ENCODE data around the gene TEAD4.
"Not testable (repeated sequence)": the region's sequence is repeated elsewhere in the genome, so short reads cannot be mapped to it uniquely, and the experiment has no call there.

Gene TEAD4

DNA sequence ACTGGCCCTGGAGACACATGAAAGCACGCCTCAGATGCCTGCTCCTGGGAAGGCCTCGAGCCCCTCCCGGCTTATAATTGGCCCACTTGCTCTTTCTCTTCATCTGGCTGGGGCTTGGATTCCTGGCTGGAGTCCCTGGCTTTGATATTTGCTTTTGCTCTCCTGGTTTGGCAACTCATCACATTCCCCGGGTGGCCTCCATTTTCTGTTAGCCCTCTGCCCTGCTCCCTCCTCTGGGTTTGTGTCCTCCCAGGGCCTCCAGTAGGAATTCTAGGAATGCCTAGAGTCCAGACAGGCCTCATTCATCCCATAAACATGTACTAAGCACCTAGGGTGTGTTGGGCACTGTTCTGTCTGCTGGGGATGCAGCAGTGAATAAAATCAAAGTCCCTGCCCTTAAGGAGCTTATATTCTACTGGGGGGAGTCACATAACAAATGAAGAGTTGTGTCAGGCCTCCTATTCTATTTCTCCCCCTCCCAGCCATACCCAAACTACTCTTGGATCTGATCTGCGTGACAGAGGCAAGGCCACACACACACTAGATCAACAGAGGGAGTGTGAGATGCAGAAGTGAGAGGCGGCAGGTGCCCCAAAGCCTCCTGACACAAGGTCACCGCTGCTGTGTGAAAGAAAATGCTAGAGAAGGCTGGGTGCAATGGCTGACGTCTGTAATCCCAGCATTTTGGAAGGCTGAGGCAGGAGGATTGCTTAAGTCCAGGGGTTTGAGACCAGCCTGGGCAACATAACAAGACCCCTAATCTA lies 96.7 kb downstream of the TEAD4 start:
- 81 to 82% methylated on average over 8 of the region's 8 CpGs for WGBS, 2 experiments
- no peaks in the 10 kb centered on the region for H3K27me3 ChIP-seq (ENCODE audit: control insufficient read depth, insufficient read depth, low read length, poor library complexity, severe bottlenecking)
- peaks cover 10% of the 10 kb centered on the region for H3K4me1 ChIP-seq (ENCODE audit: control insufficient read depth, insufficient read depth, low read length)
- peak overlapping the region; percentile 60 for H3K27ac ChIP-seq (ENCODE audit: insufficient read depth, low read depth, low read length, poor library complexity, severe bottlenecking)
- H3K36me3 ChIP-seq (ENCODE audit: control insufficient read depth, insufficient read depth, low read length) = no peaks in the 10 kb centered on the region
- H3K9me3 ChIP-seq (ENCODE audit: control insufficient read depth, low read length) = no peaks in the 10 kb centered on the region
- no peak overlapping the region for H3K4me3 ChIP-seq (ENCODE audit: insufficient read depth, low read depth, low read length)

DNA sequence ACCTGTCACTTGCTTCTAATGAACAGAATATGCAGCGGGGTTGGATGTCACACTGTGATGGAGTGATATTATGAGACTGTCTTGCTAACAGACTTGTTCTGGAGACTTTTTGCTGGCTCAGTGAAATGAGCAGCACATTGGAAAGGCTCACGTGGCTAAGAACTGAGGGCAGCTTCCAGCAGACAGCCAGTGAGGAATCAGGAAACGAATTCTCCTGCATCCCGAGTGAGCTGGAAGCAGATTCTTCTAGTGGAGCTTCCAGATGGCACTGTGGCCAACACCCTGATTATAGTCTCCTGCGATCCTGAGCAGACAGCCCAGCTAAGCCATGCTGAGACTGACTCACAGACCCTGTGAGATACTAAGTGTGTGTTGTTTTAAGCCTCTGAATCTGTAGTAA lies 101.9 kb downstream of the TEAD4 start:
- no peaks in the 10 kb centered on the region for H3K27me3 ChIP-seq (ENCODE audit: control insufficient read depth, insufficient read depth, low read length, poor library complexity, severe bottlenecking)
- no peaks in the 10 kb centered on the region for H3K4me1 ChIP-seq (ENCODE audit: control insufficient read depth, insufficient read depth, low read length)
- H3K27ac ChIP-seq (ENCODE audit: insufficient read depth, low read depth, low read length, poor library complexity, severe bottlenecking) = no peak overlapping the region
- no peak overlapping the region for H3K4me3 ChIP-seq (ENCODE audit: insufficient read depth, low read depth, low read length)
- WGBS, 2 experiments = 87 to 90% methylated on average over 5 of the region's 5 CpGs
- no peaks in the 10 kb centered on the region for H3K9me3 ChIP-seq (ENCODE audit: control insufficient read depth, low read length)
- no peaks in the 10 kb centered on the region for H3K36me3 ChIP-seq (ENCODE audit: control insufficient read depth, insufficient read depth, low read length)

DNA sequence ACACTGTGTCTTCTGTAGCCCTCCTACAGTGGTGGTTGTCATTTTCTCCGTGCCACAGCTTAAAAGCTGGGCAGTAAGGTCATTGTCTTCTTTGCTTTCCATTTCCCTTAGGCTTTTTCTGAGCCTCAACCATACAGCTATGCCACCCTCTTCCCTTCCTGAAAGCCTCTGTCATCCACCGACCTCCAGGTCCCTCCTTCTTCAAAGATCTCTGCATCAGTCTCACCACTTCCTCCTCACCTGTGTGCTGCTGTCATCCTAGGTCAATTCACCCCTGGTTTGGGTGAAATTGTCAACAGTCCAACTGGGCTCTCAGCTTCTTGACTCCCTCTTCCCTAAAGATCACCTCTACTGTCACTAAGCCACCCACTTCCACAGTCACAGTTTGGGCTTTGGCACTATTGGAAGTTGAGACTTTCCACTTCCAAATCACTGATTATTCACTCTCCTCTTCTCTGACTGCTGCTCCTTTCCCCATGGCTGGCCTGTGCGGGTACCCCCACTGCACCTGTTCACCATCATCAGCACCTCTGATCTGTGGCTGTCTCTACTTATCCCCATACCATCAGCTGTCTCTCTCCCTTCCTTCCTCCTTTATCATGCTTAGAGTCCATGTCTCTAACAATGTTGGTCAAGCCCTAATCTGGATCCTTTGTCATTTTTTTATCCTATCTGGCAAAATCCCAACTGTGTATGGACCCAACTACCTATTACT lies 102.5 kb downstream of the TEAD4 start:
- no peak overlapping the region for H3K4me3 ChIP-seq (ENCODE audit: insufficient read depth, low read depth, low read length)
- no peaks in the 10 kb centered on the region for H3K27me3 ChIP-seq (ENCODE audit: control insufficient read depth, insufficient read depth, low read length, poor library complexity, severe bottlenecking)
- WGBS, 2 experiments = 86 to 91% methylated on average over 3 of the region's 3 CpGs
- no peaks in the 10 kb centered on the region for H3K4me1 ChIP-seq (ENCODE audit: control insufficient read depth, insufficient read depth, low read length)
- no peaks in the 10 kb centered on the region for H3K36me3 ChIP-seq (ENCODE audit: control insufficient read depth, insufficient read depth, low read length)
- no peaks in the 10 kb centered on the region for H3K9me3 ChIP-seq (ENCODE audit: control insufficient read depth, low read length)
- no peak overlapping the region for H3K27ac ChIP-seq (ENCODE audit: insufficient read depth, low read depth, low read length, poor library complexity, severe bottlenecking)

DNA sequence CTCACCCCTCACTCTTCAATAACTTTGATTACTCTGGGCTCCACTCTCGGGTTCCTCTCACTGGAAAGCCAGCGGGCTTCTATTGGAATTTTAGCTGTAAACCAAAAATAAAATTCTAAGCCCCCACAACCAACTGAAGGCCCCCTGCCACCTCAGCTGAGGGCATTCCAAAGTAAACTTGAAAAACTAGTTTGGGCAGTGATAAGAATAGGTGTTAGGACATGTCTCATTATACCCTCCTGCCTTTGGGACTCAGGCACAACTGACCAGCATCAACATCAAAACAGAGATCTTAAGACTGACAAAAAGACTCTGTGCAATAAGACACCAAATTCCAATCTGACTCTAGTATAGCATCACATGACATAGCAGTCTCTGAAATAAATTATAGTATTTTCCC lies 106.1 kb downstream of the TEAD4 start:
- H3K27ac ChIP-seq (ENCODE audit: insufficient read depth, low read depth, low read length, poor library complexity, severe bottlenecking) = no peak overlapping the region
- 79 to 84% methylated on average over 2 of the region's 2 CpGs for WGBS, 2 experiments
- H3K4me3 ChIP-seq (ENCODE audit: insufficient read depth, low read depth, low read length) = no peak overlapping the region

DNA sequence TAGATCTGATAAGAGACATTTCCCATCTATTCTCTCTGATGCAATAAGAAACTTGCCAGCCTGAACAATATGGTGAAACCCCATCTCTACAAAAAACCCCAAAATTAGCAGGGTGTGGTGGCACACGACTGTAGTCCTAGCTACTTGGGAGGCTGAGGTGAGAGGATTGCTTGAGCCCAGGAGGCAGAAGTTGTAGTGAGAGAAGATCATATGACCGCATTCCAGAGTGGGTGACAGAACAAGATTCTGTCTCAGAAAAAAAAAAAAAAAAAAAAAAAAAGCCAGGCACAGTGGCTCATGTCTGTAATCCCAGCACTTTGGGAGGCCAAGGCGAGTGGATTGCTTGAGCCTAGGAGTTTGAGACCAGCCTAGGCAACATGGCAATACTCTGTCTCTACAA lies 106.6 kb downstream of the TEAD4 start:
- H3K4me1 ChIP-seq (ENCODE audit: control insufficient read depth, insufficient read depth, low read length); H3K27ac ChIP-seq (ENCODE audit: insufficient read depth, low read depth, low read length, poor library complexity, severe bottlenecking); H3K9me3 ChIP-seq (ENCODE audit: control insufficient read depth, low read length); H3K36me3 ChIP-seq (ENCODE audit: control insufficient read depth, insufficient read depth, low read length); H3K4me3 ChIP-seq (ENCODE audit: insufficient read depth, low read depth, low read length); H3K27me3 ChIP-seq (ENCODE audit: control insufficient read depth, insufficient read depth, low read length, poor library complexity, severe bottlenecking): not testable (repeated sequence)
- 81 to 90% methylated on average over 3 of the region's 3 CpGs for WGBS, 2 experiments

More for the DNA sequence above, 106.1 kb downstream of the TEAD4 start:
- Histone ChIP-seq H3K4me1 (ENCODE audit: control insufficient read depth, insufficient read depth, low read length) (no peaks in the 10 kb centered on the region), H3K36me3 (ENCODE audit: control insufficient read depth, insufficient read depth, low read length) (no peaks in the 10 kb centered on the region), H3K9me3 (ENCODE audit: control insufficient read depth, low read length) (no peaks in the 10 kb centered on the region), H3K27me3 (ENCODE audit: control insufficient read depth, insufficient read depth, low read length, poor library complexity, severe bottlenecking) (no peaks in the 10 kb centered on the region)

DNA sequence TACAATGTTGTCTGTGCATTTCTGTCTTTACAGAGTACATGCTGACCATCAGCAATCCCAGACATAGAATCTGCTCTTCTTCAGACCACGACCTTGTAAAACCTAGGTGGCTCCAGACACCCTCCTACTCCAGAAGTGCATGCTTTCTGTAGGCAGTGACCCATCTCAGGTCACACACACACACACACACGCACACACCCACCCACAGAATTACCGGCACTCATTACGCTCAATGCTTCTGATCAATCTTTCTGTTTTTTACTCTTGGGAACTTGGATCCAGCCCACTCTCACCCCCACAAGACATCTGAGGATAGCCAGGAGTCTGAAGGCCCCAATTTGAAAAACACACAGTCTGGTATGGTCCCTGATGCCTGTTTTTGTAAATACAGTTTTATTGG lies 110.5 kb downstream of the TEAD4 start:
- Histone ChIP-seq H3K4me1 (ENCODE audit: control insufficient read depth, insufficient read depth, low read length) (peaks cover 8% of the 10 kb centered on the region), H3K36me3 (ENCODE audit: control insufficient read depth, insufficient read depth, low read length) (no peaks in the 10 kb centered on the region), H3K27me3 (ENCODE audit: control insufficient read depth, insufficient read depth, low read length, poor library complexity, severe bottlenecking) (no peaks in the 10 kb centered on the region), H3K4me3 (ENCODE audit: insufficient read depth, low read depth, low read length) (no peak overlapping the region), H3K27ac (ENCODE audit: insufficient read depth, low read depth, low read length, poor library complexity, severe bottlenecking) (no peak overlapping the region), H3K9me3 (ENCODE audit: control insufficient read depth, low read length) (no peaks in the 10 kb centered on the region)
- 88 to 93% methylated on average over 4 of the region's 4 CpGs for WGBS, 2 experiments

DNA sequence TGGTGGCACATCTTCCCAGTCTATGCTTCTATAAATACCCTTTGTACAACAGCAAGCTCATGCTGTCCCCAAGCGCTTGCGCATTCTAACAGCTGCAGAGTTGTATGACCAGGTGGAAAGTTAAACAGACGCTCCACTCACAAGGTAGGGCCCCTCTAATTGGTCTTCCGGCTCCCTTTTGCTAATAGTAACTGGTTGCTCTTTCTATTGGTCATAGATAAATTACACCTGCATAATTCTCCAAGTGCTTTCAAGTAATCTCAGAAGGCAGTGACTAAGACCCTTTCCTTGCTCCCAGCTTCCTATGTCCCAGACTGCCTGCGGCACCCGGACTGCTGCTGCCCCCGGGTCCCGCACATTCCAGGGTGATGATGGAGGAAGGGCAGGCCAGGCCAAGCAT lies 111.9 kb downstream of the TEAD4 start:
- H3K36me3 ChIP-seq (ENCODE audit: control insufficient read depth, insufficient read depth, low read length) = no peaks in the 10 kb centered on the region
- H3K4me1 ChIP-seq (ENCODE audit: control insufficient read depth, insufficient read depth, low read length) = peaks cover 8% of the 10 kb centered on the region
- 94 to 96% methylated on average over 8 of the region's 8 CpGs for WGBS, 2 experiments
- no peak overlapping the region for H3K4me3 ChIP-seq (ENCODE audit: insufficient read depth, low read depth, low read length)
- H3K9me3 ChIP-seq (ENCODE audit: control insufficient read depth, low read length) = no peaks in the 10 kb centered on the region
- H3K27me3 ChIP-seq (ENCODE audit: control insufficient read depth, insufficient read depth, low read length, poor library complexity, severe bottlenecking) = peaks cover 10% of the 10 kb centered on the region
- H3K27ac ChIP-seq (ENCODE audit: insufficient read depth, low read depth, low read length, poor library complexity, severe bottlenecking) = no peak overlapping the region

DNA sequence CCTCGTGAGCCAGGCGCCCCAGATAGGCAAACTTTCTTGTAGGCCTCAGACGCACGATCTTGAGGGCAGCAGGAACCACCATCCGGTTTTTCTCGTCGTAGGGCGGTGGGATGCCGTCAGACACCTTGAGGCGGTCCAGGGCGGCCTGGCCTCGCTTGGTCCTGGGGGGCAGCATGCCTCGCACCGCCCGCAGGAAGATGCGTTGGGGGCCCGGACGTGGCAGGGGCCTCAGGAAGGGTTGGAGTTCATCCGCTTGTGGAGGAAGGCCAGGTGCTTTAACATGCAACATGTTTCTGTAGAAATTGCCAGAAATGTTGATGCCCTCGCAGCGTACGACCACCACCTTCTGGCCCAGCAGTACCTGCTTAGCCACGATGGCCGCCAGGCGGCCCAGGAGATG lies 112.5 kb downstream of the TEAD4 start:
- H3K36me3 ChIP-seq (ENCODE audit: control insufficient read depth, insufficient read depth, low read length) = no peaks in the 10 kb centered on the region
- H3K4me3 ChIP-seq (ENCODE audit: insufficient read depth, low read depth, low read length) = no peak overlapping the region
- WGBS, 2 experiments = 94% methylated on average over 25 of the region's 25 CpGs
- H3K4me1 ChIP-seq (ENCODE audit: control insufficient read depth, insufficient read depth, low read length) = peaks cover 8% of the 10 kb centered on the region
- no peaks in the 10 kb centered on the region for H3K9me3 ChIP-seq (ENCODE audit: control insufficient read depth, low read length)
- peaks cover 16% of the 10 kb centered on the region for H3K27me3 ChIP-seq (ENCODE audit: control insufficient read depth, insufficient read depth, low read length, poor library complexity, severe bottlenecking)
- no peak overlapping the region for H3K27ac ChIP-seq (ENCODE audit: insufficient read depth, low read depth, low read length, poor library complexity, severe bottlenecking)

DNA sequence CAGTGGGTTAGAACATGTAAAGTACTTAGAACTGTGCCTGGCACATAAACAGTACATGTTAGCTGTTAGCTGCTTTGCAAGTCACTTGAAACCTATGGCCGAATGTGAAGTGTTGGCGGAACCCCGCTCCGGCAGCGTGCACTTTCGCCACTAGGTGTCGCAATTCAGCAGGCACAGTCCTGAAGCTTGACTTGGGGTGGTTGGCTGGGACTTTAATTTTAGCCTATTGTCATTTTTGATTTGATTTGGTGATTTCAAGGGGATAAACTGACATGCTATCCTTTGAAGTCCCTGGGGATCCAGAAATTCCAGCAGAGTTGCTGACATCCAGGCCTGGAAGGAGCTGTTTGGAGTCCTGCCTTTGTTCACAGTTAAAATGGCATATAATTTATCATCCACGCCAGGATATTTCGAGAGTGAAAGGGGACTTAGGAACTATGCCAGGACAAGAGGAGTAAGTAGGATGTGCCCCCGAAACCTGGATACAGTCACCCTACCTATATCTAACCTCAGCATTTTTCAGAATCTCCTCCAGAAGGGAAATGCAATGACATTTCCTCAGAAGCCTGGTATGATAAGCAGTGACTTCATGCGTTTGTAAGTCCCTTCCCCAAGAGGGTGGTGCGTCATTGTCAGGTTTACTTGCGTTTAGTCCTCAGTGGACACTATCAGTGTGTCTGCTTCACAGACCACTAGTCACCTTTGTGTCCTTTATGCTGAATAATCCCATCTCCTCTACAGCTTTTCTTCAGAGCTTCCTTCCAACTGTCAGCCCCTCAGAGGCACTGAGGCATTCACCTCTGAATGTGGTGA lies 114.4 kb downstream of the TEAD4 start:
- Histone ChIP-seq H3K27ac (ENCODE audit: insufficient read depth, low read depth, low read length, poor library complexity, severe bottlenecking) (no peak overlapping the region), H3K27me3 (ENCODE audit: control insufficient read depth, insufficient read depth, low read length, poor library complexity, severe bottlenecking) (peaks cover 31% of the 10 kb centered on the region), H3K4me1 (ENCODE audit: control insufficient read depth, insufficient read depth, low read length) (peaks cover 8% of the 10 kb centered on the region), H3K4me3 (ENCODE audit: insufficient read depth, low read depth, low read length) (no peak overlapping the region), H3K9me3 (ENCODE audit: control insufficient read depth, low read length) (no peaks in the 10 kb centered on the region), H3K36me3 (ENCODE audit: control insufficient read depth, insufficient read depth, low read length) (no peaks in the 10 kb centered on the region)
- 36 to 40% methylated on average over 12 to 13 of the region's 13 CpGs for WGBS, 2 experiments

DNA sequence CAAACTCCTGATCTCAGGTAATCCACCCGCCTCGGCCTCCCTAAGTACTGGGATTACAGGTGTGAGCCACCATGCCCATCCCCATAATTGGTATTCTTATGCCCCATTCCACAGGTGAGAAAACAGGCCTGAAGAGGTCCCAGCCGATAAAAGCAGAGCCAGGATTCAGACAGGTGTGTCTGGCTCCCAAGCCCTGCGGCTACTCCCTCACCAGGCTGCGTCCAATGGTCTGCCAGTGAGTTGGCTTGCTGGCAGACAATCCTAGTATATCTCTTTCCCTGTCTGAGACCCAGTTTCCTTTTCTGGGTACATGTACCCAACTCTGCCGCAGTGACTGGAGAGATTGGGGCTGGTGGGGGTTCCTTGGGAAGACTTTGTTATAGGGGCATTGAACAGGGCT lies 116.1 kb downstream of the TEAD4 start:
- Histone ChIP-seq H3K27me3 (ENCODE audit: control insufficient read depth, insufficient read depth, low read length, poor library complexity, severe bottlenecking) (peaks cover 31% of the 10 kb centered on the region), H3K36me3 (ENCODE audit: control insufficient read depth, insufficient read depth, low read length) (no peaks in the 10 kb centered on the region), H3K4me1 (ENCODE audit: control insufficient read depth, insufficient read depth, low read length) (peaks cover 8% of the 10 kb centered on the region), H3K4me3 (ENCODE audit: insufficient read depth, low read depth, low read length) (no peak overlapping the region), H3K9me3 (ENCODE audit: control insufficient read depth, low read length) (no peaks in the 10 kb centered on the region), H3K27ac (ENCODE audit: insufficient read depth, low read depth, low read length, poor library complexity, severe bottlenecking) (no peak overlapping the region)
- WGBS, 2 experiments = 93 to 94% methylated on average over 6 of the region's 6 CpGs
